AG04450 (cell line): ENCODE data around the gene OAS2. TPM values are rescaled to one million over a fixed set of nuclear protein-coding genes. Genes with fewer than 3 reads are reported as not detected.

Source experiments
- CTCF ChIA-PET: fragments of 300-600, 350-600 bp; formaldehyde crosslinking; extraction: SDS; loops from one replicate; lab custom pipeline; 2022; ENCODE audit warnings: antibody characterized with exemption, inconsistent platforms; lab: Charles Lee
- POLR2A ChIA-PET: fragments of 350-600 bp; formaldehyde crosslinking; extraction: SDS; loops from one replicate; lab custom pipeline; 2021; ENCODE audit warnings: antibody characterized with exemption, inconsistent platforms; lab: Yijun Ruan, JAX
- DNase-seq: peaks from one replicate; pipeline ENCODE4 v3.0.0-alpha.2; 2011; ENCODE audit warnings: low read depth, low spot score
- H3K27ac ChIP-seq: one replicate; pipeline ENCODE4 v1.5.1; 2012; ENCODE audit warnings: low read depth, low read length, control low read depth
- H3K27me3 ChIP-seq: one replicate; pipeline ENCODE4 v1.6.0; 2012; ENCODE audit warnings: low read length; ENCODE audit not compliant: control insufficient read depth, insufficient read depth
- H3K4me3 ChIP-seq: 2 replicates; pipeline ENCODE4 v1.5.1; 2011; ENCODE audit warnings: mild to moderate bottlenecking, low read depth, low read length, control low read depth
- H3K9me3 ChIP-seq: 2 replicates; pipeline ENCODE4 v1.5.1; 2012; ENCODE audit warnings: low read length; ENCODE audit not compliant: control insufficient read depth, insufficient read depth
- CTCF ChIP-seq: IDR thresholded peaks from 2 replicates; pipeline ENCODE4 v1.5.1; 2011; ENCODE audit warnings: low read depth, low read length, control low read depth, inconsistent platforms
- polyA plus RNA-seq: library from polyadenylated mRNA; depleted of rRNA; stranded (reverse); fragments of >200 nt; gene quantifications from 2 replicates; pipeline ENCODE4 v1.2.3, GENCODE V29; 2011

OAS2 gene
- polyA plus RNA-seq, 1 experiment, result 0.12 TPM

DNA sequence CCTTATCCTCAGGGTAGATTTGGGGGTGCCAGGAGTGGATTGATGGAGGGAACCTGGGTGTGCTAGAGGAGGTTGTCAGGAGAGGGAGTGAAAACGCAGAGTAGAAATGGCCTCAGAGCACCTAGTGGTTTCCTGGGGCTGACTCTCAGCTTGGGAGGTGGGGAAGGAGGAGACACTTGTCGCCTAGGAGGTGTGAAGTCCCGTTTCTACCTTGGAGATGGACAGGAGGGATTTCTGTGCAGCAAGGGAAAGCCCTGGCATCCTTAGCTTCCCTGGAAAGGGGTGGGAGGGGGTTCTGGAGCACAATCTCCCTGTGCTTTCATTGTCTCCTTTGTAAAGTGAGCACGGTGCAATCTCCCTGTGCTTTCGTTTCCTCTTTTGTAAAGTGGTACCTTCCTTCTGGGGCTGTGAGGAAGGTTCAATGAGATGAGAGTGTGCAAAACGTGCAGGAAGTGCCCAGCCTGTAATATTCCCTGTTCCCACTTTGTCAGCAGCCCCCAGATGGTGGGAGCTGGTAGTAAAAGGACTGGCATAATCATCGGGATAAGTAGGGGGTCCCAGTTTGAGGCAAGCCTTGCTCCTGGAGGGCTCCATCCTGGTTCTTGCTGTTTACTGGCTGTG lies 38.4 kb upstream of the OAS2 start:
- CTCF ChIA-PET, result interaction anchor here (0.6 kb wide), 1 partner anchor 10 kb away, joined by 3 read pairs; no protein-coding TSS in a partner anchor
- Histone ChIP-seq H3K4me3 (no peak overlapping the region), H3K27ac (no peak overlapping the region), H3K27me3 (no peaks in the 10 kb centered on the region), H3K9me3 (no peaks in the 10 kb centered on the region; the same call in 1 of the 2 replicates)
- TF ChIP-seq CTCF, result no peak
- POLR2A ChIA-PET, result no interaction called here
- no peak for DNase-seq

DNA sequence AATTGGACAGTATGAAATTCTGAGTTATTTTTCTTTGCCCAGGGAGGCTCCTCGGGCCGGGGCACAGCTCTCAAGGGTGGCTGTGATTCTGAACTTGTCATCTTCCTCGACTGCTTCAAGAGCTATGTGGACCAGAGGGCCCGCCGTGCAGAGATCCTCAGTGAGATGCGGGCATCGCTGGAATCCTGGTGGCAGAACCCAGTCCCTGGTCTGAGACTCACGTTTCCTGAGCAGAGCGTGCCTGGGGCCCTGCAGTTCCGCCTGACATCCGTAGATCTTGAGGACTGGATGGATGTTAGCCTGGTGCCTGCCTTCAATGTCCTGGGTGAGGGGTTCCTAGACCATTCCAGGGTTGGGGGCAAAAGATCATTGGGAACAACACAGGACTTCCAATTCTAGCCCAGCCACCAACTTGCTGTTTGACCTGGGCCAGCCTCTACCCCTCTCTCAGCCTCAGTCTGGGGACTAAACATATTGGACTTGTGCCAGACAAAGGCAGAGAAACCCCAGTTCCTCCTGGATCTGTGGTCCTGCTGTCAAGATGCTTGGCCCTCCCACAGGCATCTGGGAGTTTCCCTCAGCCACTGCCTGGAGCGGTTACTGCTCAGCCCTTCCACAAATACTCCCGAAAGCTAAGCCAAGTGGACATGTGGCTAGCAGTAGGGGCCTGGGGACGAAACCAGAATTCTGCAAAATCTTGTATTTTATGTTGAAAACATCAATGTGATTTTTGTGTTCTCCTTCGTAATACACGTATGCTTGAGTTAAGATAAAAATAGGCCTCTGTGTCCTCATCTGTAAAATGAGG lies 36.6 kb upstream of the OAS2 start:
- no peak overlapping the region for H3K27ac ChIP-seq
- TF ChIP-seq CTCF, result no peak
- no peak overlapping the region for H3K4me3 ChIP-seq
- H3K27me3 ChIP-seq, result no peaks in the 10 kb centered on the region
- POLR2A ChIA-PET, result no interaction called here
- DNase-seq, result no peak
- CTCF ChIA-PET, result interaction anchor here (0.6 kb wide), 1 partner anchor 232 kb away, joined by 3 read pairs; no protein-coding TSS in a partner anchor
- no peaks in the 10 kb centered on the region; the same call in 1 of the 2 replicates for H3K9me3 ChIP-seq

DNA sequence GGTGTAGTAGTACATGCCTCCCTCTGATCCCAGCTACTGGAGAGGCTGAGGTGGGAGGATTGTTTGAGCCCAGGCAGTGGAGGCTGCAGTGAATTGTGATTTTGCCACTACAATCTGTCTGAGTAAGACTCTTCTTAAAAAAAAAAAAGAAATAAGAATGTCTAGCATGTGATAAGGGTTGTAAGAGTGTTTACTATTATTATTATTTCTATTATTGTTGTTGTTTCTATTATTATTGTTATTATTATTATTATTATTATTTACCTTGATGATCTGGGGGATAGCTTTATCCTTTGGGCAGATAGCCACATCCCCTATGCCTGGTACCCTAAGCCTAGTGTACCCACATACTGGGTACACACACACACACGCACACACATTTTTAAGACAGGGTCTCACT lies 35.7 kb upstream of the OAS2 start:
- ChIA-PET POLR2A (no interaction called here), CTCF (interaction anchor here (0.6 kb wide), 1 partner anchor 232 kb away, joined by 3 read pairs; no protein-coding TSS in a partner anchor)
- no peak for DNase-seq
- Histone ChIP-seq H3K4me3 (no peak overlapping the region), H3K27me3 (no peaks in the 10 kb centered on the region), H3K9me3 (no peaks in the 10 kb centered on the region; the same call in 1 of the 2 replicates), H3K27ac (no peak overlapping the region)
- TF ChIP-seq CTCF, result no peak

DNA sequence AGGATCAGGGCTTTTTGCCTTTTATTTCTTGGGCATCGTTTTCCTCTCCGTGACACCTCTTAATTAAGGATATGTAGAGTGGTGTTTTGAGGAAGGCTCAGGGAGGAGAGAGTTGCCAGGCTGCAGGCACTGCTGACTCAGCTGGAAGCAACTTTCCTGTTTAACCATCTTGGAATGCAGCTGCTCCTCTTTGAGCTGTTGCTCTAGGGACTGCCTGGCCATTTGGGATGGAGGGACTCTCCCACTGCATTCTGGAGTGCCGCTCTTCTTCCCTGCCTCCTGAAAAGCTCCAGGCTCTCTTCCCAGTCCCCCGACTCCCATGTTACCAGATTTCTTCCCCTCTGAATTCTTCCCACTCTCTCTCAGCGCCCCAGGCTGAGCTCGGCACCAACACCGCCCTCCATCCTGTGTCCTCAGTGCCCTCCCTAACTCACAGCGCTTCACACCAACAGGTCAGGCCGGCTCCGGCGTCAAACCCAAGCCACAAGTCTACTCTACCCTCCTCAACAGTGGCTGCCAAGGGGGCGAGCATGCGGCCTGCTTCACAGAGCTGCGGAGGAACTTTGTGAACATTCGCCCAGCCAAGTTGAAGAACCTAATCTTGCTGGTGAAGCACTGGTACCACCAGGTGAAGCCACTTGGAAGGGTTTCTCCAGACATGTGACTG lies 34.2 kb upstream of the OAS2 start:
- no peak overlapping the region for H3K4me3 ChIP-seq
- TF ChIP-seq CTCF, result no peak
- DNase-seq, result no peak
- H3K27ac ChIP-seq, result no peak overlapping the region
- H3K27me3 ChIP-seq, result no peaks in the 10 kb centered on the region
- ChIA-PET POLR2A (no interaction called here), CTCF (no interaction called here)
- H3K9me3 ChIP-seq, result no peaks in the 10 kb centered on the region
